GM13976 (cell line): Measurements from ENCODE around the gene GPR137C.

Experiments
- DNase-seq: peaks from one replicate; pipeline ENCODE4 v3.0.0; 2012; ENCODE audit warnings: low spot score
- in situ Hi-C: fragments of 300-500 bp; cut with MboI; formaldehyde crosslinking; loops from one replicate; pipeline ENCODE4 v1.12.0; 2022; ENCODE audit warnings: low sequenced_read_pairs, mixed read lengths, inconsistent platforms; ENCODE audit not compliant: unreplicated experiment
- TF ChIP-seq, protein P1 (sequence below): IDR thresholded peaks from 2 replicates; pipeline ENCODE4 v1.5.1; 2012; ENCODE audit warnings: borderline replicate concordance, mild to moderate bottlenecking; ENCODE audit not compliant: insufficient read depth; ENCODE audit errors: extremely low read depth, missing control alignments, control extremely low read depth

The GPR137C gene

DNA sequence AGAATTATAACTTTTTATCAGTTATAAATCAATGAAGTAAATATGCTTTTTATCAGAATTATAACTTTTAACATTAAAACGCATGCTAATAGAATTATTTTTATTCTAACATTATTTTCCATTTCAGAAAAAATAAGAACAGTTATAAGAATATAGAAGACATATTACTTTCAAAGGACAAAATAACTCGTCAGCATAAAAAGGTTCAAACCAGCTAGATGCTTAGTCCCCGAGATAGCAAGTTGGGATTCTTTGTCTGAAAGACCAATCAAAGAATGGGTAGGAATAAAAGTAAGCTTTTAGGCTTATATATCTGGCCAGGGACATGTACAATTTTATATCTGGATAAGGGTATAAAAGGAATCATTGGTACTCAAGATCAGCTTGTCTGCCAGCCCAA is 66.0 kb downstream of the GPR137C start:
- TF ChIP-seq, protein P1, sequence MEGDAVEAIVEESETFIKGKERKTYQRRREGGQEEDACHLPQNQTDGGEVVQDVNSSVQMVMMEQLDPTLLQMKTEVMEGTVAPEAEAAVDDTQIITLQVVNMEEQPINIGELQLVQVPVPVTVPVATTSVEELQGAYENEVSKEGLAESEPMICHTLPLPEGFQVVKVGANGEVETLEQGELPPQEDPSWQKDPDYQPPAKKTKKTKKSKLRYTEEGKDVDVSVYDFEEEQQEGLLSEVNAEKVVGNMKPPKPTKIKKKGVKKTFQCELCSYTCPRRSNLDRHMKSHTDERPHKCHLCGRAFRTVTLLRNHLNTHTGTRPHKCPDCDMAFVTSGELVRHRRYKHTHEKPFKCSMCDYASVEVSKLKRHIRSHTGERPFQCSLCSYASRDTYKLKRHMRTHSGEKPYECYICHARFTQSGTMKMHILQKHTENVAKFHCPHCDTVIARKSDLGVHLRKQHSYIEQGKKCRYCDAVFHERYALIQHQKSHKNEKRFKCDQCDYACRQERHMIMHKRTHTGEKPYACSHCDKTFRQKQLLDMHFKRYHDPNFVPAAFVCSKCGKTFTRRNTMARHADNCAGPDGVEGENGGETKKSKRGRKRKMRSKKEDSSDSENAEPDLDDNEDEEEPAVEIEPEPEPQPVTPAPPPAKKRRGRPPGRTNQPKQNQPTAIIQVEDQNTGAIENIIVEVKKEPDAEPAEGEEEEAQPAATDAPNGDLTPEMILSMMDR = no peak
- no peak for DNase-seq
- in situ Hi-C loops = no loop called here

- no peak for DNase-seq
- TF ChIP-seq, protein P1 = no peak
- in situ Hi-C loops = no loop called here
These were observed 67.1 kb downstream of the GPR137C start for GRCh38 chr14:52619687-52620086.

DNA sequence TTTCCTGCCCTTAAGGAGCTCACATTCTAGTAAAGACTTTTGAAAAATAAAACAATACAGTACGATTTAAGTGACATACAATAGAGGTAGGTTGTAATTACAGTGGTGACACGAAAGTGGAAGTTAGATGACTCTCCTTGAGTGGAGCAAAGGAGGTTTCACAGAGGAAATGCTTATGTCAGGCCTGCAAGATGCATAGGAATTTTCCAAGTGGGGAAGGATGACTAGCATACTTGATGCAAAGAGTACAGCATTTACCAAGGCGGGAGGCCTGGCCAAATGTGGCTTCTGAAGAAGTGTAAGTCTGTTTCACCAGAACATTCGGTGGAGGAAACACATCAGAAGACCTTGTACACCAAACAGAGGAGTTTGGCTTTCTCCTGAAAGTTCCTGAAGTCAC is 87.5 kb downstream of the GPR137C start:
- no peak for DNase-seq
- TF ChIP-seq, protein P1 = no peak
- in situ Hi-C loops = no loop called here

GRCh38 chr14:52641745-52642144 is 89.1 kb downstream of the GPR137C start:
- DNase-seq = no peak
- TF ChIP-seq, protein P1 = no peak
- in situ Hi-C loops = no loop called here

DNA sequence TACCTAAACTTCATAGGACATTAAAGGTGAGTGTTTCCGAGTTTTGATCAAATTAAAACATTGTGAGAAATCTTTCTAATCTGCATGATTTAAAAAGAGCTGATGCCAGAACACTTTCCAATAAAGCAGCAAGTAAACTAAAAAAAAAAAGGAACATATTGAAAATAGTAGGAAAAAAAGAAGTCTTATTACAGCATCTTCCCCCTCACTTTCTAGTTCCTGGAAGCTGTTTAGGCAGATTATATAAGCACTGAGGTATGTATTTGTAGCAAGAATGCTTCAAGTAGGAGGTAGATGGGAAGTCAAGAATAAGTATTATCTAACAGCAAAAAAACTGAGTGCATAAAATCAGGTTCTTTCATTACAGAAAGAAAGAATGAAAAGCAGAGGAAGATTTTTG is 96.9 kb downstream of the GPR137C start:
- TF ChIP-seq, protein P1 = no peak
- in situ Hi-C loops = no loop called here
- no peak for DNase-seq

DNA sequence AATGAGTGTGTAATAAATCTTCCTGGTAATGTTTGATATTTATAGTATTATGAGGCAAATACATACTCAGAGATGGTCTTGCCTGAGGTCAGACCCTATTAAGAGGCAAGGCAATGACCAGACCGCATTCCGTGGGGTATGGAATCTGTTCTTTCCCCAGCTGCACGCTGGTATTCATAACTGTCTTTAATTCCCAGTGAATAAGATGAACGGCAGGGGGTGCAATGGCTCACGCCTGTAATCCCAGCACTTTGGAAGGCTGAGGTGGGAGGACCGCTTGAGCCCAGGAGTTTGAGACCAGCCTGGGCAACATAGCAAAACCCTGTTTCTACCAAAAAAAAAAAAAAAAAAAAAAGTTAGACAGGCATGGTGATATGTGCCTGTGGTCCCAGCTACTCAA is 98.1 kb downstream of the GPR137C start:
- TF ChIP-seq, protein P1 = no peak
- no peak for DNase-seq
- in situ Hi-C loops = no loop called here

- TF ChIP-seq, protein P1 = no peak
- in situ Hi-C loops = no loop called here
- no peak for DNase-seq
These were observed 104.3 kb downstream of the GPR137C start for GRCh38 chr14:52656905-52657304.
